Fibroblast of lung (primary cell): ENCODE results near the gene POM121C.
"Not testable (repeated sequence)": the region's sequence is repeated elsewhere in the genome, so short reads cannot be mapped to it uniquely, and the experiment has no call there.

Source experiments
- CTCF ChIP-seq, 2 donors: IDR thresholded peaks in 1 of 2; conservative IDR thresholded peaks in 1 of 2; 1 replicate in 1 of 2; 2 replicates in 1 of 2; pipeline ENCODE4 v1.5.1; 2011 to 2012; ENCODE audit warnings: low read length in 2 of 2, control low read depth in 1 of 2, inconsistent platforms in 1 of 2, low read depth in 1 of 2, mild to moderate bottlenecking in 1 of 2
- EZH2 ChIP-seq: IDR thresholded peaks from 2 replicates; pipeline ENCODE4 v1.5.1; 2012; ENCODE audit warnings: low read length, control low read depth, mild to moderate bottlenecking; ENCODE audit errors: missing control alignments

- not testable (repeated sequence) for TF ChIP-seq CTCF (conservative IDR thresholded peaks at IDR 0.05 in 1 of 2, IDR thresholded peaks at IDR 0.05 in 1 of 2; ENCODE audit: low read depth in 1 of 2, low read length in 2 of 2); EZH2
Measured at GRCh38 chr7:75409880-75410822, 75.9 kb downstream of the POM121C start.
